Hematopoietic multipotent progenitor cell treated with erythropoietin and hydrocortisone succinate and interleukin-3 and kit ligand, for 8 days (in vitro differentiated cells): ENCODE measurements around the gene PXDN.

Source experiments
- DNase-seq: peaks from one replicate; pipeline ENCODE4 v3.0.0-alpha.2; 2015

The PXDN gene

GRCh38 chr2:1642066-1642861 lies 102.1 kb downstream of the PXDN start:
- DNase-seq = no peak

DNA sequence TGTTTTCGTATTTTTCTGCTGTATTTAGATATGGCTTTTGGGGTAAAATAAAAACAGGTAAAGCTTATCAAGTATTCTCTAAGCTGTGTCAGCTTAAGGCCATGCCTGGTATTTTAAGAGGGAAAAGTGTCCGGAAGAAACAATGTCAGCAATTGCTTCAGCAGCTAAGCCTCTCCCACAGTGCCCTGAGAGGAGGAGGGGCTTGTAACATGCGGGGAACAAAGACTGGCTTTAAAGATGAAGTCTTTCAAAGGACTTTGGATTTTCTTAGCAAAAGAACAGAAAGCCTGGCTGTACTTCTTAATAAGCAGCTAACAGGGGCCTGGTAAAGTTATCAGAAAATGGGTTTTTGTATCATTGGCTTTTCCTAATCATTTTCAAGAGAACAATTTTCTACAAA lies 102.8 kb downstream of the PXDN start:
- DNase-seq = no peak

- no peak for DNase-seq
Observed at GRCh38 chr2:1640301-1641135, 103.8 kb downstream of the PXDN start.

GRCh38 chr2:1639086-1639858 lies 105.0 kb downstream of the PXDN start:
- no peak for DNase-seq

- DNase-seq = no peak
Observed at GRCh38 chr2:1638281-1638860, 105.9 kb downstream of the PXDN start.

- DNase-seq = no peak
Observed at GRCh38 chr2:1636791-1637415, 107.4 kb downstream of the PXDN start.

GRCh38 chr2:1635823-1636222 lies 108.5 kb downstream of the PXDN start:
- no peak for DNase-seq

DNA sequence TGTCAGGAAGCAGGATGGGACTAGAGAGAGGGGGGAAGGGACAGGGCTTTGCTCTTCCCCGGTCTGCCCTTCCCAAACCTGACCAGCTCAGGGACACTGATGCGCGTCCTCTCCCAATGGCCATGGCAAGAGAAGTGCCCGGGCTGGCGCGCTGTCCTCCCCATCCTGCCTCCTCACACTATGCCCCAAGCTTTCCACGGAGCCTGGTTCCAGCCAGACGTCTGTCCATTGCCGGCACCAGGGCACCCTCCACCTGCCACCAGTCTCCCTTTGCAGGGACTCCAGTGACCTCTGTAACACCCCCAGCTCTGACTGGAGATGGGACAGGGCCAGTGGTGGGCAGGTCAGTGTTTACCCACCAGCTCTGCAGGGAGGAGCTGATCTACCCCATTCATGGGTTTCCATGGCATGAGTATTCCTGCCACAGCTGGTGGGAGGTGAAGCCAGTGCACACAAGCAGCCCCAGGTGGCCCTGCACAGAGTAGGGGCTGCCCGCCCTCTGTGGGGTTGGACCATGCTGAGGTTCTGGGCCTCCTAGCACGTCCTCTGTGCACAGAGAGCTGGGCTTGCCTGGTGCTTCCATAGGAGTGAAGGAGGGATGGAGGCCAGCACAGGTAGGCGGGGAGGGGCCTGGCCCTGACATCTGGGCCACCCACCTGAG lies 109.5 kb downstream of the PXDN start:
- no peak for DNase-seq

DNA sequence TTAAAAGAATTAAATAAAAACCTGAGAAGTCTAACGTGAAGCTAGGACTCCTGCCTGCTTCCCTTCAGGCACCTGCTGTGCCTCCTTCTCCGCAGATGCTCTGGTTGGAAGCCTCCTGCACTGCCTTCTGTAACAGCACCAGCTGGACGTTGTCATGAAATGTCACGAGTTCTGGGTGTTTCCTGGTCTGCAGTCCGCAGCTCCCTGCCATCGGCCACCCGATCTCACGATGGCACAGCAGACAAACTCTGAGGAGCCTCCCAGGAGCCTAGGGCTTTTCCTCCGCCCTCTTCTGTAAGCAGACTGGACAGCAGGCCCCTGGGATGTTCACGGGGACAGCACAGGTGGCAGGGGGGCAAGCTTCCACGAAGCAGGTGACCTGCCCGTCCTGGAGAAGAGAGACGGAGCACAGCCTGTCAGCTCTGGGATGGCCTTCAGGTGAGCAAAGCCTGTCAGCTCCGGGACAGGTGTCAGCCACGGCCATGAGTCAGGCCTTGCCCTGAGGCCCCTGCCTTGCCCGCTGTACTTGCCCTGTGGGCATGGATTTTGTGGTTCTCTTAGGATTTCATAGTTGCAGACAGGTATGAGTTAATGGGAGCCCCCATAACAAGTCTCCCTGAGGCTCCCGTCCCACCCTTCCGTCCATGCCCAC lies 110.3 kb downstream of the PXDN start:
- DNase-seq = no peak

- no peak for DNase-seq
Observed at GRCh38 chr2:1633092-1633671, 111.1 kb downstream of the PXDN start.

GRCh38 chr2:1632510-1632909 lies 111.8 kb downstream of the PXDN start:
- no peak for DNase-seq

DNA sequence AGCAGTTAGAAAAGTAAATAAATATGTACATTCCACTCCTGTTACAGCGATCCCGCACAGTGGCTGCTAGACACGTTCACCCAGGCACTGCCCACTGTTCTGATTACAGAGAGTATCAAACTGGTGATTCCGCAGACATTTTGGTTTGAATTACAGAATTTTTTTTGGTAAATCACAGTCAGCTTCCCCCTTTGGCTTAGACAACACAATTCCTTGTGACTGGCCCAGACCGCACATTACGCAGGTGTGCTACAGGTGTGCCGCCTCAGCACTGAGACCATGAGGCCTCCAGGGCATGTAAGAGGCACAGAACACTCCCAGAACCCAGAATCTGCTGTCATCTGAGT lies 112.3 kb downstream of the PXDN start:
- no peak for DNase-seq

DNA sequence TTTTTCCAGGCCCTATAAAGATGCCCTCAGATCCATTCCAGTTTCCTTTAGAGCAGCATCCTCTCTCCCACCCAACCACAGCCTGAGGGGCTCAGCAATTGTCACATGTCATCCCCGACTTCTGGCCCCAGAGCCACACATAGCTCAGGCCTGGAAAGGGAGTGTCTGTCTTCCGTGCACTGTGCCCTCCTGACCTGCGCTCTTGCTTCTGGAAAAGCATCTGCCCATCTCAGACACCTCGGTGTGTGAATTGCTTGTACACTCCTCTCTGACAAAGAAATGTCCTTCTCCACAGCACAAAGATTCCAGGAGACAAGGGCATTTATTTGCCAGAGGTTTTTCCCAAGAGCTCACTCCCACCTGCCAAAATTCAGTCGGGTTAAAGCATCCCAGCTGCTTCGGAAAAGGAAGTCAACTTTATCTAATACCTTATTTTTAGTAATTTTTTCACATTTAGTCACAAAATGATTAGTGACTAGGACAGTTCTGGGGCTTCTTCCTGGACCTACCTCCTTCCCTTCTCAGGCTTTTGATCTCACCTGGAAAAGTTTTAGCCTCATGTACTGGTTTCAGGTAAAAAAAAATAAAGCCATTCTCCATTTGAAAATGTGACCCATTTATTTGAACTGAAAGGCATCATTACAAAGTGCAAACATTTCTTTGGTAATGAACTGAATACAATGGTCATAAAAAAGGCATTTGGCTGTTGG lies 112.9 kb downstream of the PXDN start:
- DNase-seq = no peak

DNA sequence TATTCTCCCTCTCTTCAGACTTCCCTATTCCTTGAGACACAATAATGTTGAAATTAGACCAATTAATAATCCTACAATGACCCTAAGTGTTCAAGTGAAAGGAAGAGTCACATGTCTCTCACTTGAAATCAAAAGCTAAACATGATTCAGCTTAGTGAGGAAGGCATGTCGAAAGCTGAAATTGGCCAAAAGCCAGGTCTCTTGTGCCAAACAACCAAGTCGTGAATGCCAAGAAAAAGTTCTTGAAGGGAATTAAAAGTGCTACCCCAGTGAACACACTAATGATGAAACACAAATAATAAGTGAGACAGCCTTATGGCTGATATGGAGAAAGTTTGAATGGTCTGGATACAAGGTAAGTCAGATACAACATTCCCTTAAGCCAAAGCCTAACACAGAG lies 115.4 kb downstream of the PXDN start:
- DNase-seq = no peak

GRCh38 chr2:1627628-1628381 lies 116.5 kb downstream of the PXDN start:
- no peak for DNase-seq

- DNase-seq = no peak
Observed at GRCh38 chr2:1626271-1626681, 118.0 kb downstream of the PXDN start.

DNA sequence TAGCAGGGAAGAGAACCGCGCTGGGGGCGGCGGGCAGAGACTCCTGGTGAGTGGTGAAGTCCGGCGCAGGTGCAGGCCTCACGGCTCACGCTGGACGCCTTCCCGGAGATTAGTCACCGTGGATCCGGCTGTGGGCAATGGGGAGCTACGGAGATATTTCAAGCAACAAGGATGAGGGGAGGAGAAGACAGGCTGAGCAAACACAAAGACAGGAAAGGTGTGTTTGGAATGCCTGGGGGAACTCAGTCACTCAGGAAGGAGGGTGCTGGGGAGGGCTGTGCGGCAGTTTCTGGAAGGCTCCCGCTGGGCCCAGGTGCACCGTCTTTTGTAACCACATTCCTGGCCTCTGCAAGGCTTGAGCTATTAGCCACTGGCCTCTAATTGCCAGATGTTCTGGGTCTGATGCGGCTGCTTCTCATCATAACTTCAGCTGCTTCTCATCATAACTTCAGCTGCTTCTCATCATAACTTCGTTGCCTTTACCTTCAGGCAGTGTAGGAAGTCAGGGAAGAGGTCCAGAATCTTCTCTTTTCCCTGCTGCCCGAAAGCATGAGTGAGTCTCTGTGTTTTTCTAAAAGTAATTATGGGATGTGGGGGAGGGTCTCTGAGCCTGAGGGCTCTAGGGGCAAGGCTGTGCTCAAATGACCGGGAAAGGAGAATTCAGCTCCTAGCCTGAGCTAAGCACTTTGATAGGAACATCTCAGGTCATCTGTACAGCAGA lies 118.9 kb downstream of the PXDN start:
- DNase-seq = no peak

DNA sequence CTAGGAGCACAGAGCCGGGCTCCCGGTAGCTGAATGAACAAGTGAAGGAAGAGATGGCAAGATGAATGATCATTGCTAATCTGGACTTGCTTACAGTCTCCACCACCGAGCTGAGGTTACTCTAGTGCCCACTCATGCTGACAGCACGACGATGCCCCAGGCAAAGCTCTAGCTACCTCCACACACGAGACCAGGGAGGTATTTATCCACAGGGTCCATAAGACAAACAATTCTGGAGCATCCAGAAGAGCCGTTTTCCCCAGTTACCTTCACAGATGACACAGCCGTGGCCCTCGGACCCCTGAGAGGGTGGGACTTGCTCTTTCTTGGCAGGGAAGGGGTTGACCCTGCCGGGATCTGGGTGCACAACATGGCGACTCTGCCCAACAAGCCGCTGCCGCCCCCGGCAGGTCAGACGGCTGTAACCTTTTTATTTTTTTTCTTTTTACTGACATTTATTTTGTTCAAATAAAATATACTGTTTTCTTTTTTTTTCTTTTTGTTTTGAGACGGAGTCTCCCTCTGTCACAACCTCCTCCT lies 120.3 kb downstream of the PXDN start:
- DNase-seq = no peak
